ENCODE data around the gene AP3D1.

AP3D1 gene

DNA sequence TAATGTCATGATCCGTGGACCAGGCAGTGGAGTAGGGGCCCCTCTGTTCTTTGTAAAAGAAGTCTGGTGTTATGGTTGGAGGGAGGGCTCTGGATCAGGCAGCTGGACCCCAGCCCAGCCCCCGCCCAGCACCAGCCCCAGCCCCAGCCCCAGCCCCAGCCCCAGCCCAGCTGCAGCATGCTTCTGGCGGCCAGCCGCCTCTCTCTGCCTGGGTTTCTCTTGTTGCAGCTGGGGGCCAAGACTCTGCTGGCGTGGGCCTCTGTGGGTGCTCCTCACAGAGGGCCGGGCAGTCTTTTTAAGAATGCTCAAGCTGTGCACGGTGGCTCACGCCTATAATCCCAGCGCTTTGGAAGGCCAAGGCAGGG lies 30.2 kb upstream of the AP3D1 start:
- peak; percentile 60 for DNase-seq (ENCODE audit: low spot score)

DNA sequence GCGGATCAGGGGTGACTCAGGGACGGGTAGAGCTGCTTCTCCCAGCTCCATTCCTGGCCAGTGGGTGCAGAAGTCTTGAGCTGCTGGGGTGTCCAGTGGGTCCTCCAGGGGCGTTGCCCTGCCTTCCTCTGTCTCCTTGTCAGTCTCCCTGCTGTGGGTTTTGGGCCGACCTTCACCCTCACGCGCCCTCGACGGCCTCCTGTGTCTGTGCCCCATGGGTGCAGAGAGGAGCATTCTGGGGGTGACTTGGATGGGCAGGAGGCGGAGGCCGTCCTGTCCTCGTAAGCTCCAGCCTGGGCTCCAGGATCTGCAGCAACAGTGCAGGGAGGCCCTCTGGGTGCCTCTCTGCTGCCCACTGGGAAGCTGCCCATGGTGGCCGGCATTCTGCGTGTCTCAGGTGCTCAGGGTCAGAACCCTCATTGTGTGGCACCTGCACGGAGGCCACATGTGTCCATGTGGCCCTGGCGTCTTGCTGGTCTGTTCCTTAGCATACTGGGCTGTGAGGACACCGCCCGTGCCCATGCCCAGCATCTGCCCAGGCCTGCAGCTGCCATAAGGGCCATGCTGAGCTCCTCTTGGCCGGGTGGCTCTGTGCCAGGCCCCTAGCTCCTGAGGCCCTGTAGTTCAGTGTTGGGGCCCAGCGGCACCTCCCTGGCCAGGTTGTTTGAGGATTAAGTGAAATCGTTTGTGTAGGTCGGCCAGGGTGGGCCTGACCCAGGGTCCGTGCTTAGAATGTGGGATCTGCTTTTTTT lies 29.7 kb upstream of the AP3D1 start:
- peak; percentile 60 for DNase-seq (ENCODE audit: low spot score)

DNA sequence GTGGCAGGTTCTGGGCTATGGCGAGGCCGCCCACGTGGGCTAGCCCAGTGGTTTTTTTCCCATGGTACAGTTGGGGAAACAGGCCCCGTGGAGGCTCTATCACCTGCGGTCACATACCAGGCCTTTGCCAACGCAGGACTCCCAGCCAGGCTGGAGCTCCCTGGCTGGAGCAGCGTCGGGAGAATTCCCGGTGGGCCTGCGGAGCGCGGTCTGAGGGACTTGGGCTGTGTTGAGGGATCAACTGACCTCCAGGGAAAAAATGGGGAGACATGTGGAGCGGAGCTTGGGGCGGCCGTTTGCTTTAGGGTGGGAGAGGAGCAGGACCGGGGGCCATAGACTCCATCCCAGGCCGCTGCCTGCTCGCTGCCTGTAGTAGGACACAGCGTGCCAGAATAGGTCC lies 28.7 kb upstream of the AP3D1 start:
- DNase-seq (ENCODE audit: low spot score) = no peak

DNA sequence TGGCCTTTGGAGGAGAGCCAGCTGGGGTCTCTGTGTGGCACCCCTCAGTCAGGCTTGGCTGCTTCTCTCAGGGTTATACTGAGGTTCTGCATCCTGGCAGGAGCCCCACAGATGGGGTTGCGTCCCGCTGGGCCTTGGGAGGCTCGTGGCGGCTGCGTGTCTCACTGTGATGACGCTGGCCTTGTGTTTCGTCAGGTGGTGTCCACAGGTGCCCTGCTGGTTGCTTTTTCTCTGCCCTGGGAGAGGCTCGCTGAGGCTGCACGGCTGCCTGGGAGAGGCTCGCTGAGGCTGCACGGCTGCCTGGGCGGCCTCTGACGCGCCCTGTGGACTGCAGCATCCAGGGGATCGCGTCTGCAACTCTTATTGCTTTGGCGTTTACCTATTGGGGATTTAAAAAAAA lies 27.7 kb upstream of the AP3D1 start:
- DNase-seq (ENCODE audit: low spot score) = no peak

DNA sequence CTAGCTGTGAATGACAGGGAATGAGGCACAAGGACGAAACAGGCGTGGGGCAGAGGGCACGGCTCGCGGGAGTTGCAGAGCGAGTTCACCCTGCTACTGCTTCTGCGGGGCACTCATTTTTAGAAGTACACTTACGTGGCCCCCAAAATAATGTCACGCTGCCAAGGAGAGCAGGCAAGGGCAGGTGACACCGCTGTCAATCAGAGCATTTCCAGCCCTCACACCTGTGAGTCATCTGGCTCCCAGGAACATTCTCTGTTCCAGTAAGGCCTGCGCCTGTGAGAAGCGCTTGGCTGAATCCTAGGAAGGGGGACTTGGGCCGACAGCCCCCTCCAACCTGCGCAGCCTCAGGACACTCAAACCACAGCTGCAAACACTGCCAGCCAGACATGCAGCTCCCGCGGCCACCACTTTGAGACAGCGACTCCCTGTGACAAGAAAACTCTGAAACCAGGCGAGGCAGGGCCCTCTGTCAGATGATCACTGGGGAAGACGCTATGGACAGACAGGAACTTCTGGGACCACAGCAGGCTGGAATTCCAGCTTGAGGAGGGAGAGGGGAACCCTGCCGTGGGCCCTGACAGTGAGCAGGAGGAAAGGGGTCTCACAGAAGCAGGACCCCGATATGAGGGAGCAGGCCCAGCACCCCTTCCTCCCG lies 25.1 kb upstream of the AP3D1 start:
- no peak for DNase-seq (ENCODE audit: low spot score)

DNA sequence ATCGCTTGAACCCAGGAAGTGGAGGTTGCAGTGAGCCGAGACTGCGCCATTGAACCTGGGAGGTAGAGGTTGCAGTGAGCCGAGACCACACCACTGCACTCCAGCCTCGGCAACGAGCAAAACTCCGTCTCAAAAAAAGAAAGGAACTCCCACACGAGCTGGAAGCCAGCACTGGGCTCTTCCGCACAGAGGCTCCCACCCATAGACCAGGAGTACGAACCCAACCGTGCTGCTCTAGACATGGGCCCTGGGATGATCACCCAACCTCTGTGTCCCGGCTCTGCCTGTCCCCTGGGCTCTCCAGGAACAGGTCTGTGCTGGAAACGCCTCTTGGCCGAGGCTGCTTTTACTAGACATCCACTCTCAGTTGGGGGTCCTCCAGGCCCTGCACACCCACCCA lies 24.4 kb upstream of the AP3D1 start:
- no peak for DNase-seq (ENCODE audit: low spot score)

DNA sequence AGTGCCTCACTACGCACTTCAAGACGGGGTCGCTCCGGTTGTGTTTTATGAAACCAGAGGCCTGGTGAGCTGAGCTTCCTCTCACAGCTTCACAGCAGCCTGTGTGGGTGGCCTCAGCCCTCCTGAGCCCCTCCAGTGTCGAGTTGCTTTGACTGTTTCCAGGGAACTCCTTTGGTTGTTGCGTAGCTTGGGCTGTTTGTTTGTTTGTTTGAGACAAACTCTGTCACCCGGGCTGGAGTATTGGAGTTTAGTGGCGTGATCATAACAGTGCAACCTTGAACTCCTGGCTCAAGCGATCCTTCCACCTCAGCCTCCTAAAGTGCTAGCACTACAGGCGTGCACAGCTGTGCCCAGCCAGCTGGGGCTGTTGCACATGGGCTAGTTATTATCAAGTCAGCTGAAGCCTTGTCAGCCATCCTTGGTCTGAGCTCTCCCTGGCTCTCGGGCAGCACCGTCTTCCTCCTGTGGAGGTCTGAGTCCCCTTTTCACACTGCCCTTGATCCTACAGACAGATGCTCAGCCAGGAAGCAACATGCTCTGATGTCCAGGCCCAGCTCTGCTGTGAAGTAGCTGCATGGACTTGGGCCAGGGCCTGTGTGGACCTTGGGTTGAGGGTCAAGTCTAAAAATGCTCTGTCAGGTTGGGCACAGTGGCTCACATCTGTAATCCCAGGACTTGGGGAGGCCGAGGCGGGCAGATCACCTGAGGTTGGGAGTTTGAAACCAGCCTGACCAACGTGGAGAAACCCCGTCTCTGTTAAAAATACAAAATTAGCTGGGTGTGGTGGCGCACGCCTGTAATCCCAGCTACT lies 22.6 kb upstream of the AP3D1 start:
- no peak for DNase-seq (ENCODE audit: low spot score)

DNA sequence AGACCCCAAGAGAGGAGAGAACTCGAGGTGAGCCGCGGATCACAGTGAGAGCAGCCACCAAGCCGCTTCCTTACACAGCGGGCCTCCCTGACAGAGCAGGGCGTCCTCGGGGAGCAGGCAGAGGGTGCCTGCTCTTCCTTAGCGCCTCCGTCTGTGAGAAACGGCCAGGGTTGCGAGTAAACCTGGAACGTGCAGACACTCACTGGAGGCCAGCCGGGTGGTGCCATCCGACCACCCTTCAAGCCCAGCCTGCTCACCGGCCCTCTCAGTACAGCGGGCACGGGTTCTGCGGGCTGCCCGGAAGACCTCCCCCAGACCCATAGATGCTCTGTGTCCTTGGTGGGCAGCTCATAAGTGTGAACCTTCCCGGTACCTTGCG lies 22.0 kb upstream of the AP3D1 start:
- DNase-seq (ENCODE audit: low spot score) = no peak

DNA sequence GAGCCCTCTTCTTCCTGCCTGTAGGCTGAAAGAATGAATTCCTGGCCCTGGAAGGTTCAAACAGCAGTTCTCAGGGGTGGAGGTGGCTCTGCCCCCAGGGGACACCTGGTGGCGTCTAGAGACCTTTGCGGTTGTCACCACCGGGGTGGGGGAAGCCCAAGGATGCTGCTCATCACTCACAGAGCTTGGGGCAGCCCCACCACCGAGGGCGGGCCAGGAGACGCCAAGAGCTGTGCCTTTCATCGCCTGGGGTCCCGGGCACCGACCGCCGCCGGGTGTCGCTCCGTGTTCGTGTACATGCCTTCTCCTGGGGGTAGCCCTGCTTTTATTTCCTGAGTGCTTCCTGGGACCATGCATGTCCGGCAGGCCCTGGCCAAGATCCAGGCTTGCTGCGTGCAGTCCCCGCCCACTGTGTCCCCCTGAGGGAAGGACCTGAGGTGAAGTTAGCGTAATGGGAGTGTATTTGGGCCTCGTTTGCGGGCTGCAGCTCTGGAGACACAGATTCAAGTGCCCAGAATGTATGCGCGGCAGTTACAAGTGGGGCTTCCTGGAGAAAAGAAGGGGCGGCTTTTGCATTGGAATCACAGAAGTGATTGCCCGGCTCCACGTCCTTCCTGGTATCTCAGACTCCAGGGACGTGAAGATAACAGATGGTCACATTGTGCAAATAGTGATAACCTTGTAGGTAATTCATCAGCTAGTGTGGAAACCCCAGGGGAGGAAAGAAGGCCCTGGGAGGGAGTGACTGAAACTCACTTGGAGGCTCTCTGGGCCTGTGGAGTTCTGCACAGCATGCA lies 20.2 kb upstream of the AP3D1 start:
- DNase-seq (ENCODE audit: low spot score) = no peak

DNA sequence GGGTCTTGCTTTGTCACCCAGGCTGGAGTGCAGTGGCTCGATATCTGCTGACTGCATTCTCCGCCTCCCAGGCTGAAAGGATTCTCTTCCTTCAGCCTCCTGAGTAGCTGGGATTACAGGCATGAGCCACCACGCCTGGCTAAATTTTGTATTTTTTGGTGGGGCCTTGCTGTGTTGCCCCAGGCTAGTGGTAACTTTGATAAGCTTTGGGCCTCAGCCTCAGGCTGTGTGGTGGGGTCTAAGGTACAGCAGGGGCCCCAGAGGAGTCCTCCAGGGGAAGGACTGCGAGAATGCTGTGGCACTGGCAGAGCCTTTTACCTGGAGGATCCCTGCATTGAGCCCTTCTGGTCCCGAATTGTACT lies 19.6 kb upstream of the AP3D1 start:
- no peak for DNase-seq (ENCODE audit: low spot score)

DNA sequence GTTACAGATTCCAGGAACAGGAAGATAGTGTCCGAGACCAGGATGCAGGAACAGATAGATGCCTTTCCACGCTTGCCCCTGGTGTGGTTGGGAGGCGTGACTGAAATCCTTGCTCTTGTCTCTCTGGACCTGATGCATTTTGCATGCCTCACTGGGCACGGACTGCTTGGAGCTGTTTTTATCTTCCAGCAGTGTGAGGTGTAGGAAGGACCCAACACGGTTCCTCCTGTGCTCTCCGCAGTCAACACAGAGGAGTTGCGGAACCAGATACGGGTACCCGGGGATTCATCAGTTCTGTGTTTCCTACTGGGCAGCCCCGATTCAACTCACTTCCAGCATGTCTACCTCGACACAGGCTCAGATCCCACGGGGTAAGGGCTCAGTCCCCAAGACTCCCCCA lies 18.9 kb upstream of the AP3D1 start:
- no peak for DNase-seq (ENCODE audit: low spot score)

DNA sequence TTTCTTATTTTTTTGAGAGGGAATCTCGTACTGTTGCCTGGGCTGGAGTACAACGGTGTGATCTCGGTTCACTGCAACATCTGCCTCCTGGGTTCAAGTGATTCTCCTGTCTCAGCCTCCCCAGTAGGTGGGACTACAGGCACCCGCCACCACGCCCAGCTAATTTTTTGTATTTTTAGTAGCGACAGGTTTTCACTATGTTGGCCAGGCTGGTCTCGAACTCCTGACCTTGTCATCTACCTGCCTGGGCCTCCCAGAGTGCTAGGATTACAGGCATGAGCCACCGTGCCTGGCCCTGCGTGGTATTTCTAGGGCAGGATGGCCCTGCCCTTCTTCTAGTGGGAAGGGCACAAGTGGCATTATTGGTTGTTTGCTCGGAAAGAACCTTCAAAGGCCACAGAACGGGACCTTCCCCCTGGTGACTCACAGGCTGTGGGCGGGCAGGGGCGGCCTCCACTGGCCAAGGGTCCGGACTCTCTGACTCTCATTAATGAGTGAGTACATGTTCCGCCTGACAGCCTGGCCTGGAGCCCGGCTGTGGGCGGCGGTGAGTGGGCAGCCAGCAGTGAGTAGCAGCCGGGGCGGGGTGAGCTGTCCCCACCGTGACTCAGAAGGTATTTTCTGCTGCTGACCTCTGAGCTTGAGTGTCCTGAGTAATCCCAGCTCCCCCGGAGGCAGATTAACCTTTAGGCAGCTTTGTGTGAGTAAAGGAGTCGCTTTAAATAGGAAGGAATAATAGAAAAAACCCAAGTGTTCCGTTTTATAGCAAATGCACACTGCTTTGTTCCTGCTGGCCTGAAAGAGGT lies 17.5 kb upstream of the AP3D1 start:
- peak; percentile 93 for DNase-seq (ENCODE audit: low spot score)

DNA sequence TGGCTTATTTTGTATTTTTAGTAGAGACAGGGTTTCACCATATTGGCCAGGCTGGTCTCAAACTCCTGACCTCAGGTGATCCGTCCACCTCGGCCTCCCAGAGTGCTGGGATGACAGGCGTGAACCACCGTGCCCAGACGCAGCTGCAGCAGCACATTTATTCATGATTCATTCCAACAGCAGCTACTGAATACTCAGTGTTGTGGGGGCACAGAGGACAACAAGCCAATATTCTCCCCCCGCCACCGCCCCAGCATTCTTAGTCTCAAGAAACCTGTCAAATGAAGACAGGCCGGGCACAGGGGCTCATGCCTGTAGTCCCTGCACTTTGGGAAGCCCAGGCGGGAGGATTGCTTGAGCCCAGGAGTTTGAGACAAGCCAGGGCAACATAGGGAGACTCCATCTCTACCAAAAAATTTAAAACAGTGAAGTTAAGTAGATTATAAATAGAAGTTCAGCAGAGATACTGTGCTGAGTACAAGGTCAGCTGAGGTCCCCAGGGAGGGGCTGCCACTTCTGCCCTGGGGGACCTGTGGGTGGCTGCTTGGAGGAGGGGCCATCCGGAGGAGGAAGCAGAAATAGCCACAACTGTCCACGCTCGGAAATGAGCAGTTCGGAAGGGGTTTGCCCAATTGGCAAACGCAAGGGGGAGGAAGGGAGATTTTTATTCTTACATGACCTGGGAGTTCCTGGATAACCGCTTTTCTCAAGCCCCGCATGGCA lies 16.7 kb upstream of the AP3D1 start:
- DNase-seq (ENCODE audit: low spot score) = peak; percentile 74

DNA sequence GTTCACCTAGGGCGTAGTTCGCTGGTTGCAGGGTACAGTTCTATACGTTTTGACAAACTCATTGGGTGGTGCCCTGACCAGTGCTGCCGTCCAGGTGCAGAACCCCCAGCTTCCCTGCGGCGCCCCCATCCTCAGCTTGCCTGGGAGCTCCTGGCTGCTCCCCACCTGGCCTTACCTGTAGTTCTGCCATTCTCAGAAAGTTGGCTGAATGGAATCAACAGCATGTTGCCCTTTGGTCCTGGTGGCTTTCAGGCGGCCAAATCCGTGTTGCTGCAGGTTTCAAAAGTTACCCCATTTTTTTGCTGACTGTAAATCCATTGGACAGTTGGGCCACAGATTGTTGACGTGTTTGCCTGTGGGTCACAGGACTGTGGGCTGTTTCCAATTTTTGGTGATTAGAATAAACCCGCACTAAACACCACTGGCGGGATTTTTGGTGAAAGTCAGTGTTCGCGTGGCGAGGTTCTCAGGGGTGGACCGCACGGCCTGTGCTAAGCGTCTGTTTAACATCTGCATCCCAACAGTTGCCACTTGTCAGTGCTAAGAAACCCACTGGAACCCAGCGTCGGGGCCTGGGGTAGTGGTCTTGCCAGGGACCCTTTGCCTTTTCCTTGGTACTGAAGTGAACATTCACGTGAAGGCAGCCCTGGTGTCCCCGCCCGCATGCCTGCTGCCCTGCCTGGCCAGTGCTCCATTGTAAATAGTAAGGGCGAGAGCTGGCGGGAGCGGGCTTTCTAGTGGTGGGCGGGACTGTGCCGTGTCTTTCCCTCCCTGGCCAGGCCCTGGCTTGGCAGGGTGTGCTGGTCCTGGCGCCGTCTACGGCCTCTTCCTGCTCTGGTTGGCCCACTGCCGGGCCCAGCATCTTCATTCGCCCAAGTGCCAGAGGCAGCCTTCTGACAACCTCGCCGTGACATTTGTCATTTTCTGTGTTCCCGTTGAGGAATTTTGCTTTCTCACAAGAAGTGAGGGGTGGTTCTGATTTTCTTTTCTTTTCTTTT lies 15.7 kb upstream of the AP3D1 start:
- peak; percentile 74 for DNase-seq (ENCODE audit: low spot score)

DNA sequence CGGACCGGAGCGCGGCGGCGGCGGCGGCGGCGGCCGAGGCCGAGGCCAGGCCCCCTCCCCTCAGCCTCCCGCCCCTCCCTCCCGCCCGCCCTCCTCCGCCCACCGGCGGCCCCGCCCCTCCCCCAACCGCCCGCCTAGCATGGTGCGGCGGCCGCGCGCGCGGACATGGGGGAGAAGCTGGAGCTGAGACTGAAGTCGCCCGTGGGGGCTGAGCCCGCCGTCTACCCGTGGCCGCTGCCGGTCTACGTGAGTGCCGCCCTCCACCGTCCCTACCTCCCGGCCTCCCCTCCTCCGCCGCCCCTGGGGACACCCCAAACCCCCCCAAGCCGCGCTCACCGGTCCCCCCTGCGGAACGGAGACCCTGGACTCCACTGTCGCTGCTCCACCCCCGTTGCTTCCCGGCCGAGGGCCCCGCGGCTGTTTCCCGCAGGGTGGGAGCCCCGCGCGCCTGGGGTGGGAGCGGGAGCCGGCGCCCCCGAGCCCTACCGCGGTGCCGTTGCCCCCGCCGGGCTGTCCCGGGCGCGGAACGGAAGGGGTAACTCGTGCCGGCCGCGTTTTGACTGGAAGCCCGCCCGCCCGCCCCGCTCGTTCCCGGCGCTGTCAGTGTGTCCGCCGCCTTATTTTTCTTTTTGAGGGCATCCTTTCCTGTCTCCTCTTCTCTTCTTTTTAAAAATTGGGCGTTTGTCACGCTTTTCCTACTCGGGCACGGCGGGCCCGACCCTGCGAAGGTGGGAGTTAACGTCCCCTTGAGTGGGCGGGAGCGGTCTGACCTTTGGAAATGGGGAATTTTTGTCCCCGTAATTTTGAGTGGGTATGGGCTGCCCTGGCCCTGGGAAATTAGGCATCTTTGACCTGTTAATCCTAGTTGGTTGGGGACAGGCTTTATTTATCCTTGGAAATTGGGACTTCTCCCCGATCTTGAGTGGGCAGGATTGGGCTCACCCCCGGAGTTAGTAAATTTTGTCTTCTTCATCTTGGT lies 12.9 kb upstream of the AP3D1 start:
- peak; percentile 30 for DNase-seq (ENCODE audit: low spot score)

DNA sequence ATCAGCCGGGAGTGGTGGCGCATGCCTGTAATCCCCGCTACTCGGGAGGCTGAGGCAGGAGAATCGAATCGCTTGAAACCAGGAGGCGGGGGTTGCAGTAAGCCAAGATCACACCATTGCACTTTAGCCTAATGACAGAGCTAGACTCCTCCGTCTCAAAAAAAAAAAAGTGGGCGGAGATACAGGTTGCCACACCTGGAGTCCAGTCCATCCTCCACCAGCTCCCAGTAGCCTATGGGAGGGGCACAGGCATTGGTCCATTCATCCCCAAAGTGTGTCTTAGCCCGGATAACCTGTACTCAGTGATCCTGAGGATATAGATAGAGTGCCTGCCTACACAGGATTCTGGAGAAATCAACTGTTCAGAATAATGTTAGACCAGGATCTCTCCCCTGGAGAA lies 9.0 kb upstream of the AP3D1 start:
- no peak for DNase-seq (ENCODE audit: low spot score)

DNA sequence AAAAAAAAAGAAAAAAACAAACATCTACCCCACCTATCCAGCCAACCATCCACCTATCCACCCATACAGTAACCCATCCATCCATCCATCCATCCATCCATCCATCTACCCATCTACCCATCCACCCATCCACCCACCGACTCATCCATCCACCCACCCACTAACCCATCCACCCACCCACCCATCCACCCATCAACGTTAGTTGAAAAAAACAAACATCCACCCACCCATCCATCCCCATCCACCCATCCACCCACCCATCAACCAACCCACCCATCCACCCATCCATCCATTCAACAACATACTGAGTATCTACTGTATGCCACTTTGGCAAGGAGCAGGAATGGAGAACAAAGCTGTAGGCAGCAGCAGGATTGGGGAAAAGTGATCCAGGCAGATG lies 6.1 kb upstream of the AP3D1 start:
- DNase-seq (ENCODE audit: low spot score) = no peak

DNA sequence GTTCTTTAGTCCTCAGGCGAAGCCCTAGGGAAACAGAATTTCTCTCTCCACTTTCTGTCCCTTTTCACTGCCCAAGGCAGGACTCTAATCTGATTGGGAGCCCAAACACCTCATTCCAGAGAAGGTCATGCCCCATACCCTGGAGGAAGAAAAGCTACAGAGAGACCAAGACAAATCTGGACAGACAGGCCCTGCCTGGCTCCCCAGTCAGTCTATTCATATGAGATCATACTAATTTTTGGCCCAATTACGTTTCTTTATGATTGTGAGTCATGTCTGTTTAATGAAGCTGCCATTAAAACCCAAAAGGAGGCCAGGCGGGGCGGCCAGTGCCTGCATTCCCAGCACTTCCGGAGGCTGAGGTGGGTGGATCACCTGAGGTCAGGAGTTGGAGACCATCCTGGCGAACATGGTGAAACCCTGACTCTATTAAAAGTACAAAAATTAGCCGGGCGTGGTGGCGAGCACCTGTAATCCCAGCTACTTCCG lies 3.3 kb upstream of the AP3D1 start:
- DNase-seq (ENCODE audit: low spot score) = no peak
